Uterus (tissue), 4 donors: ENCODE measurements around the gene CCNL2. TPM values are rescaled to one million over a fixed set of nuclear protein-coding genes. Genes with fewer than 3 reads are reported as not detected.
A peak's percentile ranks its signal among the peaks of the same experiment; 100 is the strongest.

Experiments used
- DNase-seq, 2 donors: peaks; one replicate each; pipeline ENCODE4 v3.0.0-alpha.2; 2019 to 2020
- H3K27ac ChIP-seq, 2 donors: fragments of 200-600 bp; sonication (generic); 1 replicate in 1 of 2; 2 replicates in 1 of 2; pipeline ENCODE4 v1.5.1; 2016 to 2018
- H3K27me3 ChIP-seq, 2 donors: fragments of 200-600 bp; sonication (generic); one replicate each; pipeline ENCODE4 v1.5.1; 2018 to 2019; ENCODE audit warnings: control low read depth in 1 of 2
- H3K36me3 ChIP-seq, 2 donors: fragments of 200-600 bp; sonication (generic); one replicate each; pipeline ENCODE4 v1.5.1; 2019; ENCODE audit warnings: control low read depth in 1 of 2
- H3K4me1 ChIP-seq, 2 donors: fragments of 200-600 bp; sonication (generic); one replicate each; pipeline ENCODE4 v1.5.1; 2018 to 2019; ENCODE audit warnings: control low read depth in 1 of 2
- H3K4me3 ChIP-seq, 2 donors: fragments of 200-600 bp; sonication (generic); 1 replicate in 1 of 2; 2 replicates in 1 of 2; pipeline ENCODE4 v1.5.1; 2018 to 2019; ENCODE audit warnings: mild to moderate bottlenecking in 1 of 2
- H3K9me3 ChIP-seq, 2 donors: fragments of 200-600 bp; sonication (generic); one replicate each; pipeline ENCODE4 v1.5.1; 2019; ENCODE audit warnings: control low read depth in 1 of 2
- POLR2A ChIP-seq, 2 donors: fragments of 450-650 bp; IDR thresholded peaks; one replicate each; pipeline ENCODE4 v1.6.1; 2016; ENCODE audit warnings: antibody characterized with exemption in 2 of 2, mild to moderate bottlenecking in 1 of 2, moderate library complexity in 1 of 2
- intact Hi-C: fragments of 100-400 bp; cut with DNase I; formaldehyde crosslinking; loops from one replicate; pipeline ENCODE4 v1.15.1; 2023; ENCODE audit warnings: low total_unique reads
- total RNA-seq, 4 donors: library from RNA; depleted of rRNA in 3 of 4; stranded (reverse); fragments of >200 nt in 3 of 4; gene quantifications; one replicate each; pipeline versions ENCODE4 v1.1.0 to v1.2.4, GENCODE V29; 2014 to 2023
- TF ChIP-seq, protein P1 (sequence below), 4 experiments: fragments of 200-600 bp in 2 of 4; fragments of 450-650 bp in 2 of 4; sonication (generic) in 2 of 4; IDR thresholded peaks; one replicate each; pipeline ENCODE4 v1.5.1; 2016 to 2019; ENCODE audit warnings: antibody characterized with exemption in 4 of 4, mild to moderate bottlenecking in 2 of 4, moderate library complexity in 1 of 4
- donor health status: DM: yes; HTN: yes; CAD: no.

CCNL2 gene
- total RNA-seq, 4 donors from 2014 or later: 207 to 351 (median 281) TPM

DNA sequence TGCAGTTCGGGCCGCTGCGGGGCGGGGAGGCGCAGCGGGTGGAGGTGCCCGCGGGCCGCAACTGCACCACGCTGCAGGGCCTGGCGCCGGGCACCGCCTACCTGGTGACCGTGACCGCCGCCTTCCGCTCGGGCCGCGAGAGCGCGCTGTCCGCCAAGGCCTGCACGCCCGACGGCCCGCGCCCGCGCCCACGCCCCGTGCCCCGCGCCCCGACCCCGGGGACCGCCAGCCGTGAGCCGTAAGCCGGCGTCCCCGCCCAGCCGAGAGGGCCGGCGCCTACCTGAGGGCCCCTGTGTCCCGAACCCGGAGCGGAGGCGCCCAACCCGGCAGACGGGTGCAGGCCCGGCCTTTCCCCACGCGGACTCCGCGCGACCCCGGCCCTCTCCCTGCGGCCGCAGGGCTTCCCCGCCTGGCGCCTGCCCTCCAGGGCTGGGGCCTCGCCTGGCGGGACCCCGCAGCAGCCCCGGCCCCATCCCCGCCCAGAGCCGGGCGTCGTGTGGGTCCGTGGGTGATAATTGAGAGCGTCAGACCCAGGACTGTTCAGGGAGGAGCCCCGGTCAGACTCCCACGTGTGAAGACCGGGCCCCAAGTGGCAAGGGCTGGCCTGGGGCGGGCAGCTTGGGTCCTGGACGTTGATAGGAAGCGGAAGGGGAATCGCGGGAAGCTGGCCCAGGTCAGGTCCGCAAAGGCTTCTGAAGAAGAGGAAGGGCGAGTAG lies 40.6 kb upstream of the CCNL2 start:
- no peak overlapping the region for H3K27ac ChIP-seq
- no peaks in the 10 kb centered on the region for H3K36me3 ChIP-seq
- no peak for DNase-seq
- H3K4me1 ChIP-seq: peaks cover 4 to 21% of the 10 kb centered on the region in 2 donors
- intact Hi-C loops: no loop called here
- H3K4me3 ChIP-seq: no peak overlapping the region
- no peaks in the 10 kb centered on the region for H3K9me3 ChIP-seq
- no peaks in the 10 kb centered on the region for H3K27me3 ChIP-seq
- TF ChIP-seq POLR2A (IDR thresholded peaks at IDR 0.05): no peak
- TF ChIP-seq, protein P1, sequence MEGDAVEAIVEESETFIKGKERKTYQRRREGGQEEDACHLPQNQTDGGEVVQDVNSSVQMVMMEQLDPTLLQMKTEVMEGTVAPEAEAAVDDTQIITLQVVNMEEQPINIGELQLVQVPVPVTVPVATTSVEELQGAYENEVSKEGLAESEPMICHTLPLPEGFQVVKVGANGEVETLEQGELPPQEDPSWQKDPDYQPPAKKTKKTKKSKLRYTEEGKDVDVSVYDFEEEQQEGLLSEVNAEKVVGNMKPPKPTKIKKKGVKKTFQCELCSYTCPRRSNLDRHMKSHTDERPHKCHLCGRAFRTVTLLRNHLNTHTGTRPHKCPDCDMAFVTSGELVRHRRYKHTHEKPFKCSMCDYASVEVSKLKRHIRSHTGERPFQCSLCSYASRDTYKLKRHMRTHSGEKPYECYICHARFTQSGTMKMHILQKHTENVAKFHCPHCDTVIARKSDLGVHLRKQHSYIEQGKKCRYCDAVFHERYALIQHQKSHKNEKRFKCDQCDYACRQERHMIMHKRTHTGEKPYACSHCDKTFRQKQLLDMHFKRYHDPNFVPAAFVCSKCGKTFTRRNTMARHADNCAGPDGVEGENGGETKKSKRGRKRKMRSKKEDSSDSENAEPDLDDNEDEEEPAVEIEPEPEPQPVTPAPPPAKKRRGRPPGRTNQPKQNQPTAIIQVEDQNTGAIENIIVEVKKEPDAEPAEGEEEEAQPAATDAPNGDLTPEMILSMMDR (IDR thresholded peaks at IDR 0.05): no peak

DNA sequence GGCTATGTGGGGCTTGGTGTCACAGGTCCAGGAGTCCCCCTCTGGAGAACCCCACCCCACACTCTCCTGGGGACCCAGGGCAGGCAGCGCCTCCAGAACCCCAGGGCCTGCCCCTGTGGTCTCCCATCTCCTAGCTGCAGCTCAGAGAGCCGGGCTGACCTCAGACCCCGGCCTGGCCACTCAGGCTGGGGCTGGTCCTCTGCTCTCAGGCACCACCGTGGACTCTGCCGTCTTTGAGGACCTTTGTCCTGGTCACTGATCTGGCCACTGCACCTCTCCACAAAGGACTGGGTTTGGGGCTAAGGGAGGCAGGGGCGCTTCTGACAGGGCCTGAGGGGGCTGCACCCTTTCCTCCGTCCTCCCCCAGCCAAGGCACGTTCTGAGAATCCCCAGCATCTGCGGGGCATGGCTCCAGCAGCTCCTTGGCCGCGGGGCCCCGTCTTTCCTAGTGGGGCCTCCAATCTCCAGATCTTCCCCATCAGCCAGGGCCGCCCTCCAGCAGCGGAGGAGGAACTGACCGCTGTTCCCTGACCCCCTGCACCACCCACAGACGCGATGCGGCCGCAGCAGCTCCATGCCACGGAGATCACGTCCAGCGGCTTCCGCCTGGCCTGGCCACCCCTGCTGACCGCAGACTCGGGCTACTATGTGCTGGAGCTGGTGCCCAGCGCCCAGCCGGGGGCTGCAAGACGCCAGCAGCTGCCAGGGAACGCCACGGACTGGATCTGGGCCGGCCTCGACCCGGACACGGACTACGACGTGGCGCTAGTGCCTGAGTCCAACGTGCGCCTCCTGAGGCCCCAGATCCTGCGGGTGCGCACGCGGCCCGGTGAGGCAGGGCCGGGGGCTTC lies 39.6 kb upstream of the CCNL2 start:
- H3K9me3 ChIP-seq: no peaks in the 10 kb centered on the region
- no peak overlapping the region for H3K27ac ChIP-seq
- no peaks in the 10 kb centered on the region for H3K27me3 ChIP-seq
- no peaks in the 10 kb centered on the region for H3K36me3 ChIP-seq
- intact Hi-C loops: no loop called here
- TF ChIP-seq POLR2A (IDR thresholded peaks at IDR 0.05): no peak
- TF ChIP-seq, protein P1 (IDR thresholded peaks at IDR 0.05): no peak
- peaks cover 4 to 31% of the 10 kb centered on the region in 2 donors for H3K4me1 ChIP-seq
- DNase-seq: peak in 1 of 2 donors; percentile 21
- H3K4me3 ChIP-seq: no peak overlapping the region

DNA sequence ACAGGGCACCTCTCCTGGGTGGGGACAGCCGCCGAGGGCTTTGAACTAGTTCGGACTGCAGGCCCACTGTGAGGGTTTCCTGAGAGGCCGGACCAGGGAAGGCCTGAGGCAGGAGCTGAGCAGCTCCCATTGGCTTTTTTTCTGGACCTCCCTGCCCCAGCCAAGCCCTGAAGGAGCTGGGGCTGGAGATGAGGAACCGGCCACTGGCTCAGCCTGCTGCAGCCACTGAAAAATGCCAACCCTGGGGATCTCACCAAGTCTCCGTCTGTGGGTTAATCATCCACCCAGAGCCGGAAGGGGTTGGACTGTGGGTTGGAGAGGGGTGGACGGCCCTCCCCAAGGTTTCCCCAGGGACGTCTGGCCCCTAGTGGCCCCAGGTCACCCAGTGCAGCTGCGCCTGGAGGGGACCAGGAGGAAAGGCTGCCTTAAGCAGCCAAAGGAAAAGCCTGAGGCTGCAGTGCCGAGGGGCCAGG lies 38.8 kb upstream of the CCNL2 start:
- no peak for DNase-seq
- Histone ChIP-seq H3K27me3 (no peaks in the 10 kb centered on the region), H3K9me3 (no peaks in the 10 kb centered on the region), H3K36me3 (no peaks in the 10 kb centered on the region), H3K4me3 (no peak overlapping the region), H3K4me1 (peaks cover 4 to 33% of the 10 kb centered on the region in 2 donors), H3K27ac (no peak overlapping the region)
- intact Hi-C loops: no loop called here
- no peak for TF ChIP-seq POLR2A (IDR thresholded peaks at IDR 0.05)
- TF ChIP-seq, protein P1 (IDR thresholded peaks at IDR 0.05): no peak

DNA sequence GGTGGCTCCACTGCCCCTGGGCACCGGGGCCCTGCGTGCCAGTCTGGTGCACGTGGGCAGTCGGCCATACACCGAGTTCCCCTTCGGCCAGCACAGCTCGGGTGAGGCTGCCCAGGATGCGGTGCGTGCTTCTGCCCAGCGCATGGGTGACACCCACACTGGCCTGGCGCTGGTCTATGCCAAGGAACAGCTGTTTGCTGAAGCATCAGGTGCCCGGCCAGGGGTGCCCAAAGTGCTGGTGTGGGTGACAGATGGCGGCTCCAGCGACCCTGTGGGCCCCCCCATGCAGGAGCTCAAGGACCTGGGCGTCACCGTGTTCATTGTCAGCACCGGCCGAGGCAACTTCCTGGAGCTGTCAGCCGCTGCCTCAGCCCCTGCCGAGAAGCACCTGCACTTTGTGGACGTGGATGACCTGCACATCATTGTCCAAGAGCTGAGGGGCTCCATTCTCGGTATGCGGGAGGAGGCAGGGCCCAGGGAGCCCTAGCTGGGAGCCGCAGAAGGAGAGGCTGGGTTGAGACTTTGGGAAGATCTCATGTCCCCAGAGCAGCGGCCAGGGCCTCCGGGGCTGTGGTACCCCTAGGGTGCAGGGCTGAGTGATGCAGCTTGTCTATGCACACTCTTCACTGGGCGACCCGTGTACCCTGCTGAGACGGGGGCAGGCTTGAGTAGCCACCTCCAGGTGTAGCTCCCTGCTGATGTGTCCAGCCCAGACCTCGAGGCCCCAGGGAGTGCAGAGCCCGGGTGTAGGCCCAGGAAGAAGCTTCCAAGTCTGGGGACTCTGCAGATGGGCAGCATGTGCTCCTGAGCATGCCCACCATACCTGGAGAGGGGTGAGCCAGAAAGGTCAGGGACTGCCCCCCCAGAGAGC lies 38.1 kb upstream of the CCNL2 start:
- intact Hi-C loops: no loop called here
- H3K27me3 ChIP-seq: no peaks in the 10 kb centered on the region
- H3K27ac ChIP-seq: no peak overlapping the region
- H3K9me3 ChIP-seq: no peaks in the 10 kb centered on the region
- H3K36me3 ChIP-seq: no peaks in the 10 kb centered on the region
- DNase-seq: peak in 1 of 2 donors; percentile 15
- TF ChIP-seq, protein P1 (IDR thresholded peaks at IDR 0.05): no peak
- TF ChIP-seq POLR2A (IDR thresholded peaks at IDR 0.05): no peak
- H3K4me1 ChIP-seq: peaks cover 4 to 40% of the 10 kb centered on the region in 2 donors
- H3K4me3 ChIP-seq: no peak overlapping the region
